ENCODE results near the gene RRP8. TPM values are rescaled to one million over a fixed set of nuclear protein-coding genes. Genes with fewer than 3 reads are reported as not detected.

Gene RRP8
- total and polyA plus RNA-seq, 2 donors (not counting 1 experiment from before 2014, with no cell fraction given), result 8.6 to 29.4 TPM

DNA sequence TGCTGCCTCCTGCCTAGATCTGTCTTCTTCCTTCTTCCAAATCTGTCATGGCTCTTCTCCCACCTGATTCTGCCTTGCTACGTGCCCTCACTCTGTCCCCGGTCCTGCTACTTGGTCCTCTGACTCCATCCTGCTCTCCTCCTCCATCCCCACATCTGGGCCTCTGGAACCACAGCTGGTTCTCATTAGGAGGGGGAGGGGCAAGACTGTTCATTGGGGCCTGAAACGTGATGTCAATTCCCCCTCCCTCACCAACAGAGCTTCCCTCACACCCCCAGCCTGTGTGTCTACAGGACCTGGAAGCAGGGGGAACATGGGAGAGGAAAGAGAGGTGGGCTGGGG, 43.1 kb upstream of the RRP8 start:
- no peaks in the 10 kb centered on the region for H3K9me3 ChIP-seq (ENCODE audit: control extremely low read depth in 1 of 3, control insufficient read depth in 2 of 3, insufficient read depth in 1 of 3, low read length in 2 of 3)
- peak overlapping the region in 4 of 5 experiments; percentile 5 to 26 (median 16) for H3K4me3 ChIP-seq (ENCODE audit: control extremely low read depth in 1 of 5, extremely low read depth in 1 of 5, insufficient read depth in 1 of 5, low read depth in 2 of 5, low read length in 4 of 5)
- peak overlapping the region; percentile 69 for H2AFZ ChIP-seq (ENCODE audit: insufficient read depth, low read depth, low read length, poor library complexity, severe bottlenecking)
- POLR2A ChIA-PET, result interaction anchor here (0.6 to 1.2 kb wide), 5 partner anchors 28 to 115 kb away, joined by 3 to 9 read pairs (median 4); partner anchors contain the start of genes MRPL17 and TPP1
- peak overlapping the region; percentile 63 to 78 for H3K27ac ChIP-seq (ENCODE audit: low read length in 2 of 2)
- 43% methylated on average over 2 of the region's 3 CpGs for WGBS (ENCODE audit: insufficient coverage)
- no peak overlapping the region for H3K4me3 Mint-ChIP-seq
- H3K9me3 Mint-ChIP-seq (ENCODE audit: insufficient read depth), result no peaks in the 10 kb centered on the region
- intact Hi-C loops (cut with micrococcal nuclease), result loop anchor here (2.0 to 5.0 kb wide), 2 partner anchors 28 to 36 kb away; partner anchors contain the start of genes MRPL17 and TPP1
- TF ChIP-seq EZH2 (IDR thresholded peaks at IDR 0.05; ENCODE audit: borderline replicate concordance, insufficient read depth, low read depth, low read length, poor library complexity, severe bottlenecking), result no peak
- TF ChIP-seq, protein P1, sequence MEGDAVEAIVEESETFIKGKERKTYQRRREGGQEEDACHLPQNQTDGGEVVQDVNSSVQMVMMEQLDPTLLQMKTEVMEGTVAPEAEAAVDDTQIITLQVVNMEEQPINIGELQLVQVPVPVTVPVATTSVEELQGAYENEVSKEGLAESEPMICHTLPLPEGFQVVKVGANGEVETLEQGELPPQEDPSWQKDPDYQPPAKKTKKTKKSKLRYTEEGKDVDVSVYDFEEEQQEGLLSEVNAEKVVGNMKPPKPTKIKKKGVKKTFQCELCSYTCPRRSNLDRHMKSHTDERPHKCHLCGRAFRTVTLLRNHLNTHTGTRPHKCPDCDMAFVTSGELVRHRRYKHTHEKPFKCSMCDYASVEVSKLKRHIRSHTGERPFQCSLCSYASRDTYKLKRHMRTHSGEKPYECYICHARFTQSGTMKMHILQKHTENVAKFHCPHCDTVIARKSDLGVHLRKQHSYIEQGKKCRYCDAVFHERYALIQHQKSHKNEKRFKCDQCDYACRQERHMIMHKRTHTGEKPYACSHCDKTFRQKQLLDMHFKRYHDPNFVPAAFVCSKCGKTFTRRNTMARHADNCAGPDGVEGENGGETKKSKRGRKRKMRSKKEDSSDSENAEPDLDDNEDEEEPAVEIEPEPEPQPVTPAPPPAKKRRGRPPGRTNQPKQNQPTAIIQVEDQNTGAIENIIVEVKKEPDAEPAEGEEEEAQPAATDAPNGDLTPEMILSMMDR (IDR thresholded peaks at IDR 0.05), result no peak
- H3K36me3 ChIP-seq (replicated peaks in 1 of 2; ENCODE audit: control extremely low read depth in 1 of 2, control insufficient read depth in 1 of 2, extremely low read depth in 1 of 2, insufficient read depth in 2 of 2, low read length in 1 of 2), result no peaks in the 10 kb centered on the region
- no peaks in the 10 kb centered on the region for H3K4me1 Mint-ChIP-seq
- no peak for DNase-seq
- ATAC-seq (ENCODE audit: low read depth), result no peak
- H4K20me1 ChIP-seq (ENCODE audit: control insufficient read depth, insufficient read depth, low read length, poor library complexity, severe bottlenecking), result no peaks in the 10 kb centered on the region
- no peaks in the 10 kb centered on the region for H3K27me3 ChIP-seq (replicated peaks in 1 of 4; ENCODE audit: control extremely low read depth in 1 of 4, control insufficient read depth in 3 of 4, insufficient read depth in 4 of 4, low read length in 3 of 4)
- no peaks in the 10 kb centered on the region for H3K27me3 Mint-ChIP-seq
- no peak overlapping the region for H3K27ac Mint-ChIP-seq
- CTCF ChIA-PET, result interaction anchor here (0.5 to 1.6 kb wide), 6 partner anchors 14 to 116 kb away, joined by 3 to 5 read pairs (median 4); partner anchors contain the start of genes TAF10 and TPP1
- no peaks in the 10 kb centered on the region for H3K79me2 ChIP-seq (ENCODE audit: control insufficient read depth, insufficient read depth, low read length)
- H3K4me2 ChIP-seq (replicated peaks; ENCODE audit: low read depth, low read length, poor library complexity, severe bottlenecking), result peak overlapping the region; percentile 71
- H3K4me1 ChIP-seq (ENCODE audit: control insufficient read depth in 2 of 2, insufficient read depth in 2 of 2, low read length in 2 of 2), result peaks cover 44 to 52% of the 10 kb centered on the region in 2 donors
- peak overlapping the region; percentile 18 for H3K9ac ChIP-seq (ENCODE audit: low read length)

GRCh38 chr11:6646071-6646470, 42.7 kb upstream of the RRP8 start:
- H3K4me1 Mint-ChIP-seq, result no peaks in the 10 kb centered on the region
- peak overlapping the region in 1 of 5 experiments; percentile 18 for H3K4me3 ChIP-seq (ENCODE audit: control extremely low read depth in 1 of 5, extremely low read depth in 1 of 5, insufficient read depth in 1 of 5, low read depth in 2 of 5, low read length in 4 of 5)
- no peak for ATAC-seq (ENCODE audit: low read depth)
- ChIA-PET CTCF (interaction anchor here (1.1 to 1.6 kb wide), 4 partner anchors 27 to 115 kb away, joined by 3 to 5 read pairs (median 4); partner anchors contain the start of genes TAF10 and TPP1), POLR2A (interaction anchor here (0.7 kb wide), 1 partner anchor 115 kb away, joined by 6 read pairs; no protein-coding TSS in a partner anchor)
- no peak for DNase-seq
- H3K27ac Mint-ChIP-seq, result no peak overlapping the region
- H3K27me3 Mint-ChIP-seq, result no peaks in the 10 kb centered on the region
- no peak overlapping the region for H3K4me3 Mint-ChIP-seq
- H3K36me3 ChIP-seq (replicated peaks in 1 of 2; ENCODE audit: control extremely low read depth in 1 of 2, control insufficient read depth in 1 of 2, extremely low read depth in 1 of 2, insufficient read depth in 2 of 2, low read length in 1 of 2), result no peaks in the 10 kb centered on the region
- H2AFZ ChIP-seq (ENCODE audit: insufficient read depth, low read depth, low read length, poor library complexity, severe bottlenecking), result peak overlapping the region; percentile 69
- no peaks in the 10 kb centered on the region for H4K20me1 ChIP-seq (ENCODE audit: control insufficient read depth, insufficient read depth, low read length, poor library complexity, severe bottlenecking)
- H3K9me3 ChIP-seq (ENCODE audit: control extremely low read depth in 1 of 3, control insufficient read depth in 2 of 3, insufficient read depth in 1 of 3, low read length in 2 of 3), result no peaks in the 10 kb centered on the region
- peaks cover 44 to 52% of the 10 kb centered on the region in 2 donors for H3K4me1 ChIP-seq (ENCODE audit: control insufficient read depth in 2 of 2, insufficient read depth in 2 of 2, low read length in 2 of 2)
- intact Hi-C loops (cut with micrococcal nuclease), result loop anchor here (2.0 to 5.0 kb wide), 2 partner anchors 27 to 36 kb away; partner anchors contain the start of genes MRPL17 and TPP1
- peak overlapping the region; percentile 71 for H3K4me2 ChIP-seq (replicated peaks; ENCODE audit: low read depth, low read length, poor library complexity, severe bottlenecking)
- no peaks in the 10 kb centered on the region for H3K79me2 ChIP-seq (ENCODE audit: control insufficient read depth, insufficient read depth, low read length)
- 50% methylated on average over 12 of the region's 12 CpGs for WGBS (ENCODE audit: insufficient coverage)
- no peaks in the 10 kb centered on the region for H3K27me3 ChIP-seq (replicated peaks in 1 of 4; ENCODE audit: control extremely low read depth in 1 of 4, control insufficient read depth in 3 of 4, insufficient read depth in 4 of 4, low read length in 3 of 4)
- H3K9me3 Mint-ChIP-seq (ENCODE audit: insufficient read depth), result no peaks in the 10 kb centered on the region
- TF ChIP-seq, protein P1 (IDR thresholded peaks at IDR 0.05), result no peak
- TF ChIP-seq EZH2 (IDR thresholded peaks at IDR 0.05; ENCODE audit: borderline replicate concordance, insufficient read depth, low read depth, low read length, poor library complexity, severe bottlenecking), result no peak
- H3K27ac ChIP-seq (ENCODE audit: low read length in 2 of 2), result peak overlapping the region; percentile 63 to 78
- peak overlapping the region; percentile 18 for H3K9ac ChIP-seq (ENCODE audit: low read length)

All from B cell (primary cell).